GM23338 (cell line): ENCODE data around the gene SARS2. TPM values are rescaled to one million over a fixed set of nuclear protein-coding genes. Genes with fewer than 3 reads are reported as not detected.

Experiments
- ATAC-seq: fragments of 200-7000 bp; cut with Tn5 transposase; 3 replicates; pipeline ENCODE4 v1.9.1; 2020
- DNase-seq: peaks from one replicate; pipeline ENCODE4 v3.0.0-alpha.2; 2015; ENCODE audit warnings: low spot score
- H2AFZ ChIP-seq: fragments of 200-600 bp; sonication (generic); 2 replicates; pipeline ENCODE4 v1.8.0; 2016; ENCODE audit warnings: antibody characterized with exemption, mild to moderate bottlenecking, moderate library complexity
- H3F3A ChIP-seq: fragments of 200-600 bp; sonication (generic); replicated peaks from 2 replicates; pipeline ENCODE4 v1.8.0; 2017; ENCODE audit warnings: antibody characterized with exemption, mixed run types, low read depth
- H3K27ac ChIP-seq: fragments of 200-600 bp; sonication (generic); 2 replicates; pipeline ENCODE4 v1.6.1; 2016; ENCODE audit warnings: low read depth
- H3K27me3 ChIP-seq: fragments of 200-600 bp; sonication (generic); 2 replicates; pipeline ENCODE4 v1.8.0; 2016; ENCODE audit warnings: mild to moderate bottlenecking, mixed run types, moderate library complexity; ENCODE audit not compliant: insufficient read depth
- H3K36me3 ChIP-seq: fragments of 200-600 bp; sonication (generic); 2 replicates; pipeline ENCODE4 v1.8.0; 2016; ENCODE audit warnings: mild to moderate bottlenecking; ENCODE audit not compliant: insufficient read depth
- H3K4me1 ChIP-seq: fragments of 200-600 bp; sonication (generic); 2 replicates; pipeline ENCODE4 v1.8.0; 2016; ENCODE audit warnings: mild to moderate bottlenecking, moderate library complexity; ENCODE audit not compliant: insufficient read depth
- H3K4me2 ChIP-seq: fragments of 200-600 bp; sonication (generic); 2 replicates; pipeline ENCODE4 v1.7.1; 2017; ENCODE audit warnings: mixed run types
- H3K4me3 ChIP-seq: fragments of 200-600 bp; sonication (generic); 2 replicates; pipeline ENCODE4 v1.6.1; 2016; ENCODE audit warnings: mixed run types
- H3K79me2 ChIP-seq: fragments of 200-600 bp; sonication (generic); replicated peaks from 2 replicates; pipeline ENCODE4 v1.8.0; 2017; ENCODE audit warnings: mild to moderate bottlenecking; ENCODE audit not compliant: insufficient read depth
- H3K9me2 ChIP-seq: fragments of 200-600 bp; sonication (generic); 2 replicates; pipeline ENCODE4 v1.8.0; 2017; ENCODE audit not compliant: insufficient read depth
- H4K20me1 ChIP-seq: fragments of 200-600 bp; sonication (generic); replicated peaks from 2 replicates; pipeline ENCODE4 v1.8.0; 2017; ENCODE audit warnings: mild to moderate bottlenecking; ENCODE audit not compliant: insufficient read depth
- H3K27ac Mint-ChIP-seq: 2 replicates; pipeline ENCODE4 v1.8.0; 2020; ENCODE audit warnings: inconsistent platforms, mild to moderate bottlenecking, moderate library complexity, mixed read lengths
- H3K27me3 Mint-ChIP-seq: 3 replicates; pipeline ENCODE4 v1.8.0; 2022; ENCODE audit warnings: low read depth, mild to moderate bottlenecking, moderate library complexity, mixed read lengths, inconsistent platforms; ENCODE audit not compliant: insufficient read depth, poor library complexity
- H3K36me3 Mint-ChIP-seq: 3 replicates; pipeline ENCODE4 v1.8.0; 2021; ENCODE audit warnings: low read depth, mild to moderate bottlenecking, inconsistent platforms, moderate library complexity, mixed read lengths
- H3K4me1 Mint-ChIP-seq: 3 replicates; pipeline ENCODE4 v1.8.0; 2020; ENCODE audit warnings: mild to moderate bottlenecking, inconsistent platforms, mixed read lengths
- H3K4me3 Mint-ChIP-seq: 3 replicates; pipeline ENCODE4 v1.8.0; 2021; ENCODE audit warnings: moderate library complexity, mild to moderate bottlenecking, inconsistent platforms, mixed read lengths
- H3K9me3 Mint-ChIP-seq: 3 replicates; pipeline ENCODE4 v1.8.0; 2020; ENCODE audit warnings: moderate library complexity, mild to moderate bottlenecking, inconsistent platforms, mixed read lengths
- EZH2 ChIP-seq: fragments of 200-600 bp; sonication (generic); IDR thresholded peaks from one replicate; pipeline ENCODE4 v1.8.0; 2017; ENCODE audit warnings: antibody characterized with exemption, mild to moderate bottlenecking, low read depth; ENCODE audit not compliant: unreplicated experiment
- POLR2AphosphoS5 ChIP-seq: IDR thresholded peaks from 2 replicates; pipeline ENCODE4 v1.6.1; 2016; ENCODE audit warnings: antibody characterized with exemption, low read depth
- polyA plus RNA-seq: library from polyadenylated mRNA; unstranded; fragments of >200 nt; fragmentation: Nextera tagmentation; extraction: Ambion mirVana; gene quantifications from 2 replicates; pipeline ENCODE4 v1.2.1, GENCODE V29; 2016
- total RNA-seq: library from RNA; depleted of rRNA; stranded (reverse); fragments of >200 nt; shearing (Covaris generic); gene quantifications from 2 replicates; pipeline ENCODE4 v1.2.3, GENCODE V29; 2014
- TF ChIP-seq, protein P1 (sequence below): IDR thresholded peaks from one replicate; pipeline ENCODE4 v1.6.1; 2018; ENCODE audit warnings: antibody characterized with exemption; ENCODE audit not compliant: unreplicated experiment
- TF ChIP-seq, protein P2 (sequence below): fragments of 250-450 bp; sonication (Bioruptor Pico); IDR thresholded peaks from 2 replicates; pipeline ENCODE4 v1.5.0; 2020; ENCODE audit warnings: mild to moderate bottlenecking, moderate library complexity
- TF ChIP-seq, protein P3 (sequence below), 2 experiments: fragments of 200-600 bp in 1 of 2; sonication (generic) in 1 of 2; conservative IDR thresholded peaks; 2 replicates each; pipeline versions ENCODE4 v1.5.1 to v1.6.1; 2016 to 2017; ENCODE audit warnings: antibody characterized with exemption in 2 of 2, low read depth in 2 of 2, mild to moderate bottlenecking in 2 of 2, moderate library complexity in 1 of 2

The SARS2 gene
- total and polyA plus RNA-seq, 2 experiments from 2014 or later: 70.6 to 75.7 TPM

DNA sequence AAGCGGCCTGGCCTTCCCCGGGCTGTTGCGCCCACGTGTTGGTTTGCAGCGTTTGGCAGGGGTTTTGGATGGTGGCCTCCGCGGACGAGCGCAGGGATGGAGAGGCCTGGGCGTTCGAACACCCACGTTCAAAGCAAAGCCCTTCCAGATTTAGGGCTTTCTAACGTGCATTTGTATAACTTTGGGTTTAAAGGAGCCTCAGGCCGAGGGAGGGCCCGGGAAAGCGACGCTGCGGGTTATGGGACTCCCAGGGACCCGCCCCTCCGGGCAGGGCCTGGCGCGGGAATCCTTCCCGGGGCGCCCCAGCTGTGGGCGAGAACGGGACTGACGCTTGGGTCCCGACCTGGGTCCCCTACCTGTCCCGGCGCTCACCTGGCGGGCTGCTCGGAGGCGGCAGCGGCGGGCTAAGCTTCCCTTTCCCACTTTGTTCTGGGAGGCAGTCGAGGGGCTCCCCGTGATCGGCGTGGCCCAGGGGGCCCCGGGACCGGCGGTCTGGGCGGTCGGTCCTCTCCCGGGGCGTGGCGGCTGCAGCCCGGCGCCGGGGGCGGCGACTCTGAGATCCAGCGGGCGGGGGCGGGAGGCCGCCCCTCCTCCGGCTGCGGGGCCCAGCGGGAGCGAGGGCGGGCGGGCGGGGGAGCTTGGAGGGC, 44.8 kb upstream of the SARS2 start, which contains the start of gene FBXO17:
TSS of gene FBXO17 (minus strand) at position 529 of the 647 bp plus-strand sequence. CDS start 25,423 bp downstream, outside the sequence.
- DNase-seq (peak; percentile 70), ATAC-seq (peak; percentile 75)
- Histone ChIP-seq H3K4me2 (peak within 1 kb of the TSS; percentile 77), H3K36me3 (no peaks in the 10 kb centered on the region), H3K9me2 (no peaks in the 10 kb centered on the region; the same call in 1 of the 2 replicates), H3K27me3 (no peaks in the 10 kb centered on the region), H4K20me1 (no peaks in the 10 kb centered on the region; the same call in 1 of the 2 replicates), H3K4me1 (peaks cover 9% of the 10 kb centered on the region), H3F3A (0 out of 2 replicates have a peak, but pooled peaks cover 5% of the 10 kb centered on the region), H3K79me2 (peaks cover 22% of the 10 kb centered on the region), H3K4me3 (peak within 1 kb of the TSS; percentile 54), H2AFZ (peak within 1 kb of the TSS; percentile 96), H3K27ac (peak within 1 kb of the TSS; percentile 81)
- peaks cover 11% of the 10 kb centered on the region for H3K4me1 Mint-ChIP-seq
- H3K4me3 Mint-ChIP-seq: peak within 1 kb of the TSS; percentile 93
- peaks cover 16% of the 10 kb centered on the region for H3K36me3 Mint-ChIP-seq
- peaks cover 13% of the 10 kb centered on the region for H3K27me3 Mint-ChIP-seq
- peak within 1 kb of the TSS; percentile 89 for H3K27ac Mint-ChIP-seq
- TF ChIP-seq EZH2 (no peak), POLR2AphosphoS5 (peak; percentile 54; the same call in 1 of the 2 replicates)
- TF ChIP-seq, protein P1, sequence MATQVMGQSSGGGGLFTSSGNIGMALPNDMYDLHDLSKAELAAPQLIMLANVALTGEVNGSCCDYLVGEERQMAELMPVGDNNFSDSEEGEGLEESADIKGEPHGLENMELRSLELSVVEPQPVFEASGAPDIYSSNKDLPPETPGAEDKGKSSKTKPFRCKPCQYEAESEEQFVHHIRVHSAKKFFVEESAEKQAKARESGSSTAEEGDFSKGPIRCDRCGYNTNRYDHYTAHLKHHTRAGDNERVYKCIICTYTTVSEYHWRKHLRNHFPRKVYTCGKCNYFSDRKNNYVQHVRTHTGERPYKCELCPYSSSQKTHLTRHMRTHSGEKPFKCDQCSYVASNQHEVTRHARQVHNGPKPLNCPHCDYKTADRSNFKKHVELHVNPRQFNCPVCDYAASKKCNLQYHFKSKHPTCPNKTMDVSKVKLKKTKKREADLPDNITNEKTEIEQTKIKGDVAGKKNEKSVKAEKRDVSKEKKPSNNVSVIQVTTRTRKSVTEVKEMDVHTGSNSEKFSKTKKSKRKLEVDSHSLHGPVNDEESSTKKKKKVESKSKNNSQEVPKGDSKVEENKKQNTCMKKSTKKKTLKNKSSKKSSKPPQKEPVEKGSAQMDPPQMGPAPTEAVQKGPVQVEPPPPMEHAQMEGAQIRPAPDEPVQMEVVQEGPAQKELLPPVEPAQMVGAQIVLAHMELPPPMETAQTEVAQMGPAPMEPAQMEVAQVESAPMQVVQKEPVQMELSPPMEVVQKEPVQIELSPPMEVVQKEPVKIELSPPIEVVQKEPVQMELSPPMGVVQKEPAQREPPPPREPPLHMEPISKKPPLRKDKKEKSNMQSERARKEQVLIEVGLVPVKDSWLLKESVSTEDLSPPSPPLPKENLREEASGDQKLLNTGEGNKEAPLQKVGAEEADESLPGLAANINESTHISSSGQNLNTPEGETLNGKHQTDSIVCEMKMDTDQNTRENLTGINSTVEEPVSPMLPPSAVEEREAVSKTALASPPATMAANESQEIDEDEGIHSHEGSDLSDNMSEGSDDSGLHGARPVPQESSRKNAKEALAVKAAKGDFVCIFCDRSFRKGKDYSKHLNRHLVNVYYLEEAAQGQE: peak; percentile 12
- TF ChIP-seq, protein P2, sequence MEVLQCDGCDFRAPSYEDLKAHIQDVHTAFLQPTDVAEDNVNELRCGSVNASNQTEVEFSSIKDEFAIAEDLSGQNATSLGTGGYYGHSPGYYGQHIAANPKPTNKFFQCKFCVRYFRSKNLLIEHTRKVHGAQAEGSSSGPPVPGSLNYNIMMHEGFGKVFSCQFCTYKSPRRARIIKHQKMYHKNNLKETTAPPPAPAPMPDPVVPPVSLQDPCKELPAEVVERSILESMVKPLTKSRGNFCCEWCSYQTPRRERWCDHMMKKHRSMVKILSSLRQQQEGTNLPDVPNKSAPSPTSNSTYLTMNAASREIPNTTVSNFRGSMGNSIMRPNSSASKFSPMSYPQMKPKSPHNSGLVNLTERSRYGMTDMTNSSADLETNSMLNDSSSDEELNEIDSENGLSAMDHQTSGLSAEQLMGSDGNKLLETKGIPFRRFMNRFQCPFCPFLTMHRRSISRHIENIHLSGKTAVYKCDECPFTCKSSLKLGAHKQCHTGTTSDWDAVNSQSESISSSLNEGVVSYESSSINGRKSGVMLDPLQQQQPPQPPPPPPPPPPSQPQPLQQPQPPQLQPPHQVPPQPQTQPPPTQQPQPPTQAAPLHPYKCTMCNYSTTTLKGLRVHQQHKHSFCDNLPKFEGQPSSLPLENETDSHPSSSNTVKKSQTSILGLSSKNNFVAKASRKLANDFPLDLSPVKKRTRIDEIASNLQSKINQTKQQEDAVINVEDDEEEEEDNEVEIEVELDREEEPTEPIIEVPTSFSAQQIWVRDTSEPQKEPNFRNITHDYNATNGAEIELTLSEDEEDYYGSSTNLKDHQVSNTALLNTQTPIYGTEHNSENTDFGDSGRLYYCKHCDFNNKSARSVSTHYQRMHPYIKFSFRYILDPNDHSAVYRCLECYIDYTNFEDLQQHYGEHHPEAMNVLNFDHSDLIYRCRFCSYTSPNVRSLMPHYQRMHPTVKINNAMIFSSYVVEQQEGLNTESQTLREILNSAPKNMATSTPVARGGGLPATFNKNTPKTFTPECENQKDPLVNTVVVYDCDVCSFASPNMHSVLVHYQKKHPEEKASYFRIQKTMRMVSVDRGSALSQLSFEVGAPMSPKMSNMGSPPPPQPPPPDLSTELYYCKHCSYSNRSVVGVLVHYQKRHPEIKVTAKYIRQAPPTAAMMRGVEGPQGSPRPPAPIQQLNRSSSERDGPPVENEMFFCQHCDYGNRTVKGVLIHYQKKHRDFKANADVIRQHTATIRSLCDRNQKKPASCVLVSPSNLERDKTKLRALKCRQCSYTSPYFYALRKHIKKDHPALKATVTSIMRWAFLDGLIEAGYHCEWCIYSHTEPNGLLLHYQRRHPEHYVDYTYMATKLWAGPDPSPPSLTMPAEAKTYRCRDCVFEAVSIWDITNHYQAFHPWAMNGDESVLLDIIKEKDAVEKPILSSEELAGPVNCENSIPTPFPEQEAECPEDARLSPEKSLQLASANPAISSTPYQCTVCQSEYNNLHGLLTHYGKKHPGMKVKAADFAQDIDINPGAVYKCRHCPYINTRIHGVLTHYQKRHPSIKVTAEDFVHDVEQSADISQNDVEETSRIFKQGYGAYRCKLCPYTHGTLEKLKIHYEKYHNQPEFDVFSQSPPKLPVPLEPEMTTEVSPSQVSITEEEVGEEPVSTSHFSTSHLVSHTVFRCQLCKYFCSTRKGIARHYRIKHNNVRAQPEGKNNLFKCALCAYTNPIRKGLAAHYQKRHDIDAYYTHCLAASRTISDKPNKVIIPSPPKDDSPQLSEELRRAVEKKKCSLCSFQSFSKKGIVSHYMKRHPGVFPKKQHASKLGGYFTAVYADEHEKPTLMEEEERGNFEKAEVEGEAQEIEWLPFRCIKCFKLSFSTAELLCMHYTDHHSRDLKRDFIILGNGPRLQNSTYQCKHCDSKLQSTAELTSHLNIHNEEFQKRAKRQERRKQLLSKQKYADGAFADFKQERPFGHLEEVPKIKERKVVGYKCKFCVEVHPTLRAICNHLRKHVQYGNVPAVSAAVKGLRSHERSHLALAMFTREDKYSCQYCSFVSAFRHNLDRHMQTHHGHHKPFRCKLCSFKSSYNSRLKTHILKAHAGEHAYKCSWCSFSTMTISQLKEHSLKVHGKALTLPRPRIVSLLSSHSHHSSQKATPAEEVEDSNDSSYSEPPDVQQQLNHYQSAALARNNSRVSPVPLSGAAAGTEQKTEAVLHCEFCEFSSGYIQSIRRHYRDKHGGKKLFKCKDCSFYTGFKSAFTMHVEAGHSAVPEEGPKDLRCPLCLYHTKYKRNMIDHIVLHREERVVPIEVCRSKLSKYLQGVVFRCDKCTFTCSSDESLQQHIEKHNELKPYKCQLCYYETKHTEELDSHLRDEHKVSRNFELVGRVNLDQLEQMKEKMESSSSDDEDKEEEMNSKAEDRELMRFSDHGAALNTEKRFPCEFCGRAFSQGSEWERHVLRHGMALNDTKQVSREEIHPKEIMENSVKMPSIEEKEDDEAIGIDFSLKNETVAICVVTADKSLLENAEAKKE (CRISPR knock-in tag): no peak
- TF ChIP-seq, protein P3, sequence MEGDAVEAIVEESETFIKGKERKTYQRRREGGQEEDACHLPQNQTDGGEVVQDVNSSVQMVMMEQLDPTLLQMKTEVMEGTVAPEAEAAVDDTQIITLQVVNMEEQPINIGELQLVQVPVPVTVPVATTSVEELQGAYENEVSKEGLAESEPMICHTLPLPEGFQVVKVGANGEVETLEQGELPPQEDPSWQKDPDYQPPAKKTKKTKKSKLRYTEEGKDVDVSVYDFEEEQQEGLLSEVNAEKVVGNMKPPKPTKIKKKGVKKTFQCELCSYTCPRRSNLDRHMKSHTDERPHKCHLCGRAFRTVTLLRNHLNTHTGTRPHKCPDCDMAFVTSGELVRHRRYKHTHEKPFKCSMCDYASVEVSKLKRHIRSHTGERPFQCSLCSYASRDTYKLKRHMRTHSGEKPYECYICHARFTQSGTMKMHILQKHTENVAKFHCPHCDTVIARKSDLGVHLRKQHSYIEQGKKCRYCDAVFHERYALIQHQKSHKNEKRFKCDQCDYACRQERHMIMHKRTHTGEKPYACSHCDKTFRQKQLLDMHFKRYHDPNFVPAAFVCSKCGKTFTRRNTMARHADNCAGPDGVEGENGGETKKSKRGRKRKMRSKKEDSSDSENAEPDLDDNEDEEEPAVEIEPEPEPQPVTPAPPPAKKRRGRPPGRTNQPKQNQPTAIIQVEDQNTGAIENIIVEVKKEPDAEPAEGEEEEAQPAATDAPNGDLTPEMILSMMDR (conservative IDR thresholded peaks at IDR 0.05; ENCODE audit: low read depth in 2 of 2): no peak
- H3K9me3 Mint-ChIP-seq: peaks cover 13% of the 10 kb centered on the region
